Urinary bladder (tissue), 4 donors: Measurements from ENCODE around the gene TPRN. TPM values are rescaled to one million over a fixed set of nuclear protein-coding genes. Genes with fewer than 3 reads are reported as not detected.

ENCODE experiments used
- DNase-seq: peaks from one replicate; pipeline ENCODE4 v3.0.0-alpha.2; 2015; ENCODE audit errors: extremely low spot score
- H3K27ac ChIP-seq: one replicate; pipeline ENCODE4 v1.5.1; 2013; ENCODE audit warnings: low read depth, mild to moderate bottlenecking, moderate library complexity
- H3K36me3 ChIP-seq: one replicate; pipeline ENCODE4 v1.6.1; 2013; ENCODE audit warnings: mild to moderate bottlenecking, moderate library complexity; ENCODE audit not compliant: insufficient read depth
- H3K4me1 ChIP-seq: one replicate; pipeline ENCODE4 v1.6.1; 2013; ENCODE audit warnings: mild to moderate bottlenecking, moderate library complexity; ENCODE audit not compliant: insufficient read depth
- H3K4me3 ChIP-seq: one replicate; pipeline ENCODE4 v1.5.1; 2013; ENCODE audit warnings: low read depth, low read length
- WGBS: extraction: QIAGEN DNeasy Blood & Tissue Kit; methylation state at CpG from one replicate; pipeline ENCODE4 v1.1.7; 2013; 5-methylcytosine and 5-hydroxymethylcytosine counted together
- polyA plus RNA-seq: library from polyadenylated mRNA; stranded (reverse); fragments of 200-250 nt; gene quantifications from one replicate; pipeline ENCODE4 v1.2.3, GENCODE V29; 2013
- total RNA-seq: library from RNA; depleted of rRNA; stranded (reverse); fragments of >200 nt; gene quantifications from one replicate; pipeline ENCODE4 v1.2.3, GENCODE V29; 2014
- donor health status: healthy with polysubstance abuse.
- donor health status: healthy.

The TPRN gene
- total and polyA plus RNA-seq, 2 donors = 3.0 to 9.3 TPM

DNA sequence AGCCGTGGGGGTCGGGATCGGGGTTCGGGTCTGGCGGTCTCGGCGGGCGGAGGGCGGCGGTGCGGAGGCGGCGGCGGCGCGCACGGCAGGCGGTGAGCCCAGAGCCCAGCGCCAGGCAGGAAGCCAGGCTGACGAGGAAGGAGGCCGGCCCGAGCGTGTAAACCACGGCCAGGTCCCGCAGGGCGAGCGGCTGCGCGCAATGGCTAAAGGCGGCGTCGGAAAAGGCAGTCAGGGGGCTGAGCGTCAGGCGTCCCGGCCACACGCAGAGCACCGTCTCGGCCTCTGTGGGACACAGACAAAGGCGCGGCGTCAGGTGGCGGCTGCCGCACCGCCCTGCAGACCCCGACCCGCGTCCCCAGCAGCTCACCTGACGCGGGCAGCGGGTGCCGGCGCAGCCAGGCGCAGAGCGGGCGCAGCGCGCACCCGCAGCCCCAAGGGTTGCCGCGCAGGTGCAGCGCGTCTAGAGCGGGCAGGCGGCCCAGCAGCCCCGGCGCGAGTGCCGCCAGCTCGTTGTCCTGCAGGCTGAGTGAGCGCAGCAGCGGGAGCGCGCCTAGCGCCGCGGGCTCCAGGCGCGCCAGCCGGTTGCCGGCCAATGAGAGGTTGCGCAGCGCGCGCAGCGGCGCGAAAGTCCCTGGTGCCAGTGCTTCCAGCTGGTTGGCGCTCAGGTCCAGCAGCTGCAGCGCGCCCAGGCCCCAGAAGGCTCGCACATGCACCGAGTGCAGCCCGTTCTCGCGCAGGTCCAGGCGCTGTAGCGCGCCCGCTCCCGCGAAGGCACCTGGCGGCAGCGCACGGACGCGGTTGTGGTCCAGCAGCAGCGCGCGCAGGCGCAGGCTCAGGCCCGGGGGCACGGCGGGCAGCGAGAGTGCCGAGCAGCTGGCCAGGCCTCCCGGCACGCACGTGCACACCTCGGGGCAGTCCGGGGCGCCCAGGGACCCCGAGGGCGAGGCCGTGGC lies 31.4 kb downstream of the TPRN start:
- DNase-seq = no peak
- Histone ChIP-seq H3K4me3 (peak overlapping the region; percentile 40), H3K36me3 (no peaks in the 10 kb centered on the region), H3K4me1 (peaks cover 3% of the 10 kb centered on the region), H3K27ac (no peak overlapping the region)
- under 1% methylated on average over 124 of the region's 124 CpGs for WGBS

DNA sequence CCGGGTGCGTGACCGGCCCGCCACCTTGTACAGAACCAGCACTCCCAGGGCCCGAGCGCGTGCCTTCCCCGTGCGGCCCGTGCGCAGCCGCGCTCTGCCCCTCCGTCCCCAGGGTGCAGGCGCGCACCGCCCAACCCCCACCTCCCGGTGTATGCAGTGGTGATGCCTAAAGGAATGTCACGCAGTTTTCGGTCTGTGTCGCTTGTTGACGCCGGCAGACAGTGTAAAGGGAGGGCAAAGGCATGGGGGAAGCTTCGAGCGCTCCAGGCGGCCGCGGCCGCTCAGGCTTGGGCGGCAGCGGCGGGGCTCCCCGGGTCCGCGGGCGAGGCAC lies 32.0 kb downstream of the TPRN start:
- WGBS = under 1% methylated on average over 36 of the region's 36 CpGs
- Histone ChIP-seq H3K4me3 (peak overlapping the region; percentile 40), H3K4me1 (peaks cover 3% of the 10 kb centered on the region), H3K27ac (no peak overlapping the region), H3K36me3 (no peaks in the 10 kb centered on the region)
- DNase-seq = no peak

DNA sequence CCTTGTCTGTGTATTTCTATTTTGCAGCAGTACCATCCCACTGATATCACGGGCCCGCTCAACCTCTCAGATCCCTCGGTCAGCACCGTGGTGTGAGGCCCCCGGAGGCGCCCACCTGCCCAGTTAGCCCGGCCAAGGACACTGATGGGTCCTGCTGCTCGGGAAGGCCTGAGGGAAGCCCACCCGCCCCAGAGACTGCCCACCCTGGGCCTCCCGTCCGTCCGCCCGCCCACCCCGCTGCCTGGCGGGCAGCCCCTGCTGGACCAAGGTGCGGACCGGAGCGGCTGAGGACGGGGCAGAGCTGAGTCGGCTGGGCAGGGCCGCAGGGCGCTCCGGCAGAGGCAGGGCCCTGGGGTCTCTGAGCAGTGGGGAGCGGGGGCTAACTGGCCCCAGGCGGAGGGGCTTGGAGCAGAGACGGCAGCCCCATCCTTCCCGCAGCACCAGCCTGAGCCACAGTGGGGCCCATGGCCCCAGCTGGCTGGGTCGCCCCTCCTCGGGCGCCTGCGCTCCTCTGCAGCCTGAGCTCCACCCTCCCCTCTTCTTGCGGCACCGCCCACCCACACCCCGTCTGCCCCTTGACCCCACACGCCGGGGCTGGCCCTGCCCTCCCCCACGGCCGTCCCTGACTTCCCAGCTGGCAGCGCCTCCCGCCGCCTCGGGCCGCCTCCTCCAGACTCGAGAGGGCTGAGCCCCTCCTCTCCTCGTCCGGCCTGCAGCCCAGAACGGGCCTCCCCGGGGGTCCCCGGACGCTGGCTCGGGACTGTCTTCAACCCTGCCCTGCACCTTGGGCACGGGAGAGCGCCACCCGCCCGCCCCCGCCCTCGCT lies 32.6 kb downstream of the TPRN start:
- no peak overlapping the region for H3K27ac ChIP-seq
- 8% methylated on average over 57 of the region's 57 CpGs for WGBS
- no peak overlapping the region for H3K4me3 ChIP-seq
- H3K36me3 ChIP-seq = no peaks in the 10 kb centered on the region
- peaks cover 3% of the 10 kb centered on the region for H3K4me1 ChIP-seq
- DNase-seq = no peak

DNA sequence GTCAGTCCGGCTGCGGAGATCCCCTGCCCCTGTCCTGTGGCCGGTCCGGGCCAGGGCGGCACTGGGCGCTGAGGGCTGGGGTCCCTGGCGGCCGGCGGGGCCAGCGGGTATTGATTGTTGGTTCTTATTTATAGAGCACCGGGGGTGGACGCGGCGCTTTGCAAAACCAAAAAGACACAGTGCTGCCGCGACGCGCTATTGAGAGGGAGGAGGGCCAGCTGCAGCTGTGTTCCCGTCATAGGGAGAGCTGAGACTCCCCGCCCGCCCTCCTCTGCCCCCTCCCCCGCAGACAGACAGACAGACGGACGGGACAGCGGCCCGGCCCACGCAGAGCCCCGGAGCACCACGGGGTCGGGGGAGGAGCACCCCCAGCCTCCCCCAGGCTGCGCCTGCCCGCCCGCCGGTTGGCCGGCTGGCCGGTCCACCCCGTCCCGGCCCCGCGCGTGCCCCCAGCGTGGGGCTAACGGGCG lies 33.2 kb downstream of the TPRN start:
- DNase-seq = no peak
- H3K36me3 ChIP-seq = no peaks in the 10 kb centered on the region
- H3K4me1 ChIP-seq = peaks cover 4% of the 10 kb centered on the region
- no peak overlapping the region for H3K27ac ChIP-seq
- 27% methylated on average over 44 of the region's 44 CpGs for WGBS
- H3K4me3 ChIP-seq = no peak overlapping the region

DNA sequence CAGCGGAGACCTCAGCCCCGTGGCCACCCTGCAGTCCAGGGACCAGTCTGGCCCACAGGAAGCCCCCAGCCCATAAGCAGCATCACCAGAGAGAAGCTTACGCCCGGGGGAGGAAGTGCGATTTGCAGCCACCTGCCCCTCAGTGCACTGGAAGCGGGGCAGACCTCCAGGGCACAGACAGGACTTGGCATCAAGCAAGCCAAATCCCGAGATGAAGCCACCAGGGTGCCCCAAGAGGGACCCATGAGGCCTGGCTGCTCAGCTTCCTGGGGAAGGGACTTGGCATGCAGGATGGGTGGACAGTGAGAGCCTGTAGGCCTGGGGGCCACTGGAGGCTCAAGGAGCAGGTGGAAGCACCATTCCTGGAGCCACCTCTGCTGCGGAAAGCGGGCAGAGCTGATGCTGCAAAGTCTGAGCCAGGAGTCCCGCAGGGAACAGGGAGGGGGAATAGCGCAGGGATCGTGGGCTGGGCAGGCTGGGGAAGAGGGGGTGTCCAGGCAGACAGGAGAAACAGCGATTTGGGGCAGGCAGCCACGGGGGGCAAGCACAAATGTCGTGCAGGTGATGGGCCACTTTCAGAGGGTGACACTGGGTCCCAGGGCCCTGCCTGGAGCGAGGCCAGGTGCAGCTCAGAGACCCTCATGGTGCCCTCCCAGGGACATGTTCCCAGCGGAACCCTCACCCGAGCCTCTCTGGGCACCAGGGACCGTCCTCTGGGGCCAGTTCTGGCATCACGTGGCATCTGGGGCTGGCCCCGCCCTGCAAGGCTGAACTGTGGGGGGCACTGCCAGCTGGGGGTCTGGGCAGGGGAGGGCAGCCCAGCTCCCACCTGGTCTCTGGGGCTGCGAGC lies 33.9 kb downstream of the TPRN start:
- Histone ChIP-seq H3K4me1 (peaks cover 4% of the 10 kb centered on the region), H3K36me3 (no peaks in the 10 kb centered on the region), H3K4me3 (no peak overlapping the region), H3K27ac (no peak overlapping the region)
- 71% methylated on average over 22 of the region's 22 CpGs for WGBS
- no peak for DNase-seq

DNA sequence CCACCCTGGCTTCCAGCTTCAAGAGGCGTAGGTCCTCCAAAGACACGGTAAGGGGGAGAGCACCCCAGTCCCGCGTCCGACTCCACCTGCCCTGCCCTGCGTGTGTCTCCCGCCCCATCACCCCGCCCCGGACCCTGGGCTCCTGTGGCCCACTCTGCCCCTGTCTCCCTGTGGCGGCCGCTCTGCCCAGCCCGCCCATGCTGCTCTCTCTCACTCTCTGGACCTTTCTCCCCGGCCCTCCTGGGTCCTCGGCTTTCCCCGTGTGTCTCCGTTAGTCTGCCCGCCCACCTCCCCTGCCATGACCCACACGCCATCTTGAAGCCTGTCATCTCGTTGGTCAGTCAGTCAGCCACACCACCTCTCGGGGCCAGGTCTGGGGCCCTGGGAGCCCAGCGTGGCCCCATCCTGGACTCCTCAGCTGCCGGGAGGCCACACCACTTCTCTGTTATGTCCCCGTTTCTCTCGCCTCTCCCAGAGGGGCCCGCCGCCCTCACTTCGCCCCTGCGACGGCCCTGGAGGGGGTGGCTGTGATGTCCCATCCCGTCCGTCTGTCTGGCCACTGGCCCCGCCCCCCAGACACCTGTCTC lies 35.2 kb downstream of the TPRN start:
- Histone ChIP-seq H3K4me1 (peaks cover 4% of the 10 kb centered on the region), H3K27ac (no peak overlapping the region), H3K4me3 (no peak overlapping the region), H3K36me3 (no peaks in the 10 kb centered on the region)
- DNase-seq = no peak
- 81% methylated on average over 32 of the region's 32 CpGs for WGBS

DNA sequence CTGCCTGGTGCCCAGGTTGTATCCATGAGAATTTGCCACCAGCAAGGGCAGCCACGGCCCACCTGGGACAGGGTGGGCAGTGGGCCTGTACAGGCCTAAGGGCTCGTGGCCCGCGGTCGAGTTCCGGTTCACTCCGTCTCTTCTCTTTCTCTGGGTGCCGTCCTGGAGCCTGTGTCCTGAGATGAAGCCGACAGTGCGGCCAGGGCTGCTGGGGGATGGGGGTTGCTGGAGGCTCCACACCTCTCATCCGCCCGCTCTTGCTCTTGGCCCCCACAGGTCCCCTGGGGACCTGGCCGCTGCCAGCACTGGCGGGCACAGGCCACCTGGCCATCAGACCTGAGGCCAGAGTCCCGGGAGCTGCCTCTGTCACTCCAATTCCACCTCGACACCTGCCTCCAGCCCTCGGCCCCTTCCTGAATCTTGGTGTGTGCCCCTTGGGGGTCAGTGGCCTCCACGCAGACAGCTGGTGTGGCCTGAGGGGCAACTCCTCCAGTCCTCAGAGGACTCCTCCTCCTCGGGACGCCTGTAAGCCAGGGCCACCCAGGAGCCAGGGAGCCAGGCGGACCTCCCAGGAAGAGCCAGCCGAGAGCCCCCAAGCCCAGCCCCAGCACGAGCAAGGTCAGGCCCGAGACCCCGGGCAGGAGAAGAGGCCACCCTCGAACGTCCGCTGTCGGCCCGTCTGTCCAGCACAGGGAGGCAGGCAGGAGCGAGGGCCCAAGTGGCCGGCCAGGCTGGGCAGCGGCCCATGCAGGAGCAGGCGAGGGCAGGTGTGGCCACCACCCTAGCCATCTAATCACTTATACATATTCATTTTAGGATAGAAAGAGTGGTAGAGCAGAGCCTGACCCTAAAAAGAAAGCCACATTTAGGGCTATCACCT lies 35.9 kb downstream of the TPRN start:
- no peak for DNase-seq
- WGBS = 69% methylated on average over 34 of the region's 34 CpGs
- H3K27ac ChIP-seq = no peak overlapping the region
- no peaks in the 10 kb centered on the region for H3K36me3 ChIP-seq
- no peak overlapping the region for H3K4me3 ChIP-seq
- H3K4me1 ChIP-seq = peaks cover 4% of the 10 kb centered on the region

DNA sequence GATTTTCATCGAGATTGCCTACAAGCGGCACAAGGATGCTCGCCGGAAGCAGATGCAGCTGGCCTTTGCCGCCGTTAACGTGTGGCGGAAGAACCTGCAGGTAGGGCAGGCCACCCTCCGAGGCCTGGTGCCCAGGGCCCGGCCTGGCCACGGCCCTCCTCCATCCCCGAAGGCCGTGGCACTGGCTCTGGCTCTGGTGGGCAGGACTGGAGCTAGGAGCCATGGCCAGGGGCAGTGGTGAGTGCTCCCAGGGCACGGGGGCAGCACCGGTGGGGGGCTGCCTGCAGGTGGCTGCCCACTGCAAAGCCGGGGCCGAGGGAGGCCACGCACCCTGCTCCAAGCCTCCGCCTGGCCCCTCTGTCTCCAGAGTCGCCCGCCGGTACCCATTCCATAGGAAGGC lies 36.7 kb downstream of the TPRN start:
- Histone ChIP-seq H3K27ac (no peak overlapping the region), H3K4me1 (peaks cover 1% of the 10 kb centered on the region), H3K36me3 (no peaks in the 10 kb centered on the region), H3K4me3 (no peak overlapping the region)
- DNase-seq = no peak
- WGBS = 80% methylated on average over 22 of the region's 22 CpGs

DNA sequence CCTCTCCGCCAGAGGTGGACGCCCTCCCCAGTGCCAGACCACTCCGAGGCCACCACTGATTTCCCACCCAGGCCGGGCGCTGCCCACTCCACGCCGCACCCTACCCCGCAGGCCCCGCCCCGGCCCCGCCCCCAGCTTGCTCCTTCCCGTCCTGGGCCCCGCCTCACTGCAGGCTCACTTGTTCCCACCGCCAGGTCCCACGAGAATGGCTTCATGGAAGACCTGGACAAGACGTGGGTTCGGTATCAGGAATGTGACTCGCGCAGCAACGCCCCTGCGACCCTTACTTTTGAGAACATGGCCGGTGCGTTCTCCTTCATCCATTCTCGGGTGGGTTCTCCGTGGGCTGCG lies 37.2 kb downstream of the TPRN start:
- DNase-seq = no peak
- WGBS = 29% methylated on average over 26 of the region's 26 CpGs
- Histone ChIP-seq H3K36me3 (no peaks in the 10 kb centered on the region), H3K4me1 (peaks cover 1% of the 10 kb centered on the region), H3K27ac (no peak overlapping the region), H3K4me3 (peak overlapping the region; percentile 17)

DNA sequence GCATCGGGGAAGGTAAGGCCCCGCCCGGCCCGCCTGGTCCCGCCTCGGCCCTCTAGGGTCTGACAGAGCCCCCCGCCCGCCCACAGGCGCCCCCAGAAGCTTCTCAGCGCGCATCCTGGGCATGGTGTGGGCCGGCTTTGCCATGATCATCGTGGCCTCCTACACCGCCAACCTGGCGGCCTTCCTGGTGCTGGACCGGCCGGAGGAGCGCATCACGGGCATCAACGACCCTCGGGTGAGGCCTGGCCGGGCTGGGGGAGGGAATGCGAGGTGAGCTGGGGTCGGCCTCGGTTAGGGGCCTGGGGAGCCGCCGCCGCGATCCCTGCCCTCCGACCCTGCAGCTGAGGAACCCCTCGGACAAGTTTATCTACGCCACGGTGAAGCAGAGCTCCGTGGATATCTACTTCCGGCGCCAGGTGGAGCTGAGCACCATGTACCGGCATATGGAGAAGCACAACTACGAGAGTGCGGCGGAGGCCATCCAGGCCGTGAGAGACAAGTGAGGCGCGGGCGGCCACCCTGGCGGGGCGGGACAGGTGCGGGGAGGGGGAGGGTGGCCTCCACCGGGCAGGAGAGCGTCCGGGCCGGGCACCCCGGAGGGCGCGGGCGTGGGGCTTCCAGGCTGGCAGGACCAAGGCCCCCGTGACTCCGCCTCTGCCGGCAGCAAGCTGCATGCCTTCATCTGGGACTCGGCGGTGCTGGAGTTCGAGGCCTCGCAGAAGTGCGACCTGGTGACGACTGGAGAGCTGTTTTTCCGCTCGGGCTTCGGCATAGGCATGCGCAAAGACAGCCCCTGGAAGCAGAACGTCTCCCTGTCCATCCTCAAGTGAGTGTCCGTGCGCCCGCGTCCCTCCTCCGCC lies 37.8 kb downstream of the TPRN start:
- Histone ChIP-seq H3K27ac (no peak overlapping the region), H3K4me3 (peak overlapping the region; percentile 17), H3K4me1 (peaks cover 1% of the 10 kb centered on the region), H3K36me3 (no peaks in the 10 kb centered on the region)
- WGBS = 5% methylated on average over 74 of the region's 74 CpGs
- no peak for DNase-seq

DNA sequence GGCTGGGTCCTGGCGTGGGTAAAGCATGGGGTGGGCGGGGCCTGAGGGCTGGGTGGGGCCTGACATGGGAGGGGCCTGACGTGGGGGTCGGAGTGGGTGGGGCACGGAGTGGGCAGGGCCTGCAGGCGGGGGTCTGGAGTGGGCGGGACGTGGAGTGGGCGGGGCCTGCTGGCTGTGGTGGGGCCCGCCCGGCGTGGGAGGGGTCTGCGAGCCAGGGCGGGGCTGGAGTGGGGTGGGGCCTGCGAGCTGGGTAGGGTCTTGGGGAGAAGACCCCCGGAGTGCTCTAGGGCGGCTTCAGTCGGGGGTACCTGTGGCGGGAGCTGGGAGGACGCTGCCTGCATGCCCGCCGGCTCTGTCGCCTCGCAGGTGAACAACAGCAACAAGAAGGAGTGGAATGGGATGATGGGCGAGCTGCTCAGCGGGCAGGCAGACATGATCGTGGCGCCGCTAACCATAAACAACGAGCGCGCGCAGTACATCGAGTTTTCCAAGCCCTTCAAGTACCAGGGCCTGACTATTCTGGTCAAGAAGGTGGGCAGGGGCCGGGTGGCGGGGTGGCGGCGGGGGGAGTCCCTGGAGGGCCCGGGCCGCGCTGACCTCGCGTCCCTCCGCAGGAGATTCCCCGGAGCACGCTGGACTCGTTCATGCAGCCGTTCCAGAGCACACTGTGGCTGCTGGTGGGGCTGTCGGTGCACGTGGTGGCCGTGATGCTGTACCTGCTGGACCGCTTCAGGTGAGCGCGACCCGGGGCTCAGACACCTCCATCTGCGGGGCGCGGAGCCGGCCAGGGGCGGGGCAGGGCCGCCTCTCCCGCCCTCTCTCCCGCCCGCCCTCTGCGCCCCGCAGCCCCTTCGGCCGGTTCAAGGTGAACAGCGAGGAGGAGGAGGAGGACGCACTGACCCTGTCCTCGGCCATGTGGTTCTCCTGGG lies 38.7 kb downstream of the TPRN start:
- DNase-seq = no peak
- Histone ChIP-seq H3K4me3 (no peak overlapping the region), H3K4me1 (peaks cover 1% of the 10 kb centered on the region), H3K27ac (no peak overlapping the region), H3K36me3 (no peaks in the 10 kb centered on the region)
- 4% methylated on average over 69 of the region's 71 CpGs for WGBS
